Liver (tissue), 9 donors: ENCODE data around the gene MAVS. TPM values are rescaled to one million over a fixed set of nuclear protein-coding genes. Genes with fewer than 3 reads are reported as not detected.

ENCODE experiments used
- DNase-seq: peaks from one replicate; pipeline ENCODE4 v3.0.0-alpha.2; 2017; ENCODE audit warnings: low spot score
- H3K27ac ChIP-seq, 2 donors: one replicate each; pipeline ENCODE4 v1.7.0; 2013; ENCODE audit warnings: inconsistent platforms in 2 of 2, low read length in 2 of 2, control low read depth in 1 of 2, low read depth in 1 of 2, mild to moderate bottlenecking in 1 of 2
- H3K27me3 ChIP-seq, 4 donors: one replicate each; pipeline versions ENCODE4 v1.6.1 to v1.7.0; 2013; ENCODE audit warnings: low read length in 3 of 4, inconsistent platforms in 1 of 4, mild to moderate bottlenecking in 1 of 4, moderate library complexity in 1 of 4; ENCODE audit not compliant: control insufficient read depth in 4 of 4, insufficient read depth in 4 of 4
- H3K36me3 ChIP-seq, 4 donors: one replicate each; pipeline versions ENCODE4 v1.6.1 to v1.7.0; 2013; ENCODE audit warnings: low read length in 3 of 4, mild to moderate bottlenecking in 3 of 4, low read depth in 1 of 4, moderate library complexity in 1 of 4; ENCODE audit not compliant: control insufficient read depth in 4 of 4, insufficient read depth in 3 of 4
- H3K4me1 ChIP-seq, 4 donors: one replicate each; pipeline versions ENCODE4 v1.6.1 to v1.7.0; 2013; ENCODE audit warnings: low read length in 3 of 4, mild to moderate bottlenecking in 3 of 4, moderate library complexity in 1 of 4; ENCODE audit not compliant: control insufficient read depth in 4 of 4, insufficient read depth in 4 of 4
- H3K4me3 ChIP-seq, 3 donors: one replicate each; pipeline versions ENCODE4 v1.6.1 to v1.7.0; 2013; ENCODE audit warnings: low read length in 3 of 3, control low read depth in 1 of 3, low read depth in 1 of 3, mild to moderate bottlenecking in 1 of 3
- H3K9ac ChIP-seq, 2 donors: one replicate each; pipeline ENCODE4 v1.7.0; 2013; ENCODE audit warnings: low read length in 2 of 2, mild to moderate bottlenecking in 2 of 2, moderate library complexity in 2 of 2, control low read depth in 1 of 2, low read depth in 1 of 2
- H3K9me3 ChIP-seq, 4 donors: one replicate each; pipeline versions ENCODE4 v1.6.1 to v1.7.0; 2013; ENCODE audit warnings: low read length in 3 of 4; ENCODE audit not compliant: control insufficient read depth in 4 of 4
- EGR1 ChIP-seq, 2 donors: IDR thresholded peaks; 2 replicates each; pipeline ENCODE4 v1.6.1; 2016 to 2018; ENCODE audit warnings: antibody characterized with exemption in 2 of 2, low read depth in 2 of 2
- FOXA1 ChIP-seq: IDR thresholded peaks from 2 replicates; pipeline ENCODE4 v1.6.1; 2016; ENCODE audit warnings: antibody characterized with exemption
- FOXA2 ChIP-seq: IDR thresholded peaks from 2 replicates; pipeline ENCODE4 v1.6.1; 2016; ENCODE audit warnings: antibody characterized with exemption
- GABPA ChIP-seq, 2 donors: IDR thresholded peaks in 1 of 2; conservative IDR thresholded peaks in 1 of 2; 2 replicates each; pipeline ENCODE4 v1.6.1; 2016; ENCODE audit warnings: antibody characterized with exemption in 2 of 2, mild to moderate bottlenecking in 1 of 2, moderate library complexity in 1 of 2
- HNF4A ChIP-seq, 2 donors: conservative IDR thresholded peaks; 2 replicates each; pipeline ENCODE4 v1.6.1; 2016; ENCODE audit warnings: antibody characterized with exemption in 2 of 2, mild to moderate bottlenecking in 2 of 2
- JUND ChIP-seq, 2 donors: IDR thresholded peaks; 2 replicates each; pipeline ENCODE4 v1.6.1; 2016; ENCODE audit warnings: antibody characterized with exemption in 2 of 2
- NR2F2 ChIP-seq: IDR thresholded peaks from 2 replicates; pipeline ENCODE4 v1.6.1; 2016; ENCODE audit warnings: antibody characterized with exemption
- RAD21 ChIP-seq, 2 donors: IDR thresholded peaks; 2 replicates each; pipeline ENCODE4 v1.6.1; 2016; ENCODE audit warnings: antibody characterized with exemption in 2 of 2, mild to moderate bottlenecking in 2 of 2
- SP1 ChIP-seq: IDR thresholded peaks from 2 replicates; pipeline ENCODE4 v1.6.1; 2018; ENCODE audit warnings: antibody characterized with exemption, mild to moderate bottlenecking
- TAF1 ChIP-seq: conservative IDR thresholded peaks from 2 replicates; pipeline ENCODE4 v1.6.1; 2016; ENCODE audit warnings: antibody characterized with exemption, mild to moderate bottlenecking
- YY1 ChIP-seq: IDR thresholded peaks from 2 replicates; pipeline ENCODE4 v1.6.1; 2016; ENCODE audit warnings: antibody characterized with exemption, mild to moderate bottlenecking
- WGBS: extraction: QIAGEN DNeasy Blood & Tissue Kit; methylation state at CpG from one replicate; pipeline ENCODE4 v1.1.7; 2013; 5-methylcytosine and 5-hydroxymethylcytosine counted together
- polyA plus RNA-seq, 2 donors: library from polyadenylated mRNA; stranded (reverse) in 1 of 2; unstranded in 1 of 2; fragments of 200-250 nt in 1 of 2; fragments of >200 nt in 1 of 2; fragmentation: Nextera tagmentation in 1 of 2; extraction: Ambion mirVana in 1 of 2; gene quantifications; one replicate each; pipeline versions ENCODE4 v1.2.1 to v1.2.3, GENCODE V29; 2013 to 2015
- total RNA-seq, 2 donors: library from RNA; depleted of rRNA; stranded (reverse); fragments of >200 nt; gene quantifications; one replicate each; pipeline ENCODE4 v1.2.3, GENCODE V29; 2014
- TF ChIP-seq, protein P1 (sequence below): IDR thresholded peaks from 2 replicates; pipeline ENCODE4 v1.6.1; 2016; ENCODE audit warnings: antibody characterized with exemption
- TF ChIP-seq, protein P2 (sequence below): IDR thresholded peaks from 2 replicates; pipeline ENCODE4 v1.6.1; 2016; ENCODE audit warnings: antibody characterized with exemption
- TF ChIP-seq, protein P3 (sequence below): IDR thresholded peaks from 2 replicates; pipeline ENCODE4 v1.6.1; 2016; ENCODE audit warnings: antibody characterized with exemption, mild to moderate bottlenecking
- TF ChIP-seq, protein P4 (sequence below): fragments of 150-350 bp; IDR thresholded peaks from 2 replicates; pipeline ENCODE4 v1.5.1; 2017; ENCODE audit warnings: improper control_type of control experiment, low read depth, low read length; ENCODE audit not compliant: missing input control
- TF ChIP-seq, protein P5 (sequence below): IDR thresholded peaks from 2 replicates; pipeline ENCODE4 v1.6.1; 2016; ENCODE audit warnings: antibody characterized with exemption
- donor health status: healthy.
- donor health status: healthy.
- donor health status: healthy.
- donor health status: healthy.
- donor health status: healthy.

Gene MAVS
- total and polyA plus RNA-seq, 4 donors: 4.7 to 20.9 (median 11.9) TPM

DNA sequence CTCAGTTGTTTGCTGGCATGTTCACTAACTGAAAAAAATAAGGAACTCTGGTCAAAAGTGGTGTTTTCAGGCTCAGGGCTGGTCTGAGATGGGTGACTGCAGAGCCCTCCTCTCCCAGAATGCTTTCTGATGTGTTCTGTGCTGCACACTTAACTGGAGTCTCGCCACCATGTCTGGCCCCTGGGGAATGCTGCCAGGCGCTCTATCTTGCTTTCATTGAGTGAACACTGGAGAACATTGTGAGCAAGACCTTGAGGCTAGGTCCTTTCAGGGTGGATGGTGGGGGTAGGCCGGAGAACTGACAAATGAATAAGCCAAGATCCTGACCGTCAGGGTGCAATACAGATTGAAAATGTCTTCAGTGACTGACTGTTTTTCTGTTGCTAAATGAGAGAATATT lies 62.0 kb downstream of the MAVS start:
- no peaks in the 10 kb centered on the region for H3K27me3 ChIP-seq
- no peaks in the 10 kb centered on the region for H3K9me3 ChIP-seq
- TF ChIP-seq, protein P1, sequence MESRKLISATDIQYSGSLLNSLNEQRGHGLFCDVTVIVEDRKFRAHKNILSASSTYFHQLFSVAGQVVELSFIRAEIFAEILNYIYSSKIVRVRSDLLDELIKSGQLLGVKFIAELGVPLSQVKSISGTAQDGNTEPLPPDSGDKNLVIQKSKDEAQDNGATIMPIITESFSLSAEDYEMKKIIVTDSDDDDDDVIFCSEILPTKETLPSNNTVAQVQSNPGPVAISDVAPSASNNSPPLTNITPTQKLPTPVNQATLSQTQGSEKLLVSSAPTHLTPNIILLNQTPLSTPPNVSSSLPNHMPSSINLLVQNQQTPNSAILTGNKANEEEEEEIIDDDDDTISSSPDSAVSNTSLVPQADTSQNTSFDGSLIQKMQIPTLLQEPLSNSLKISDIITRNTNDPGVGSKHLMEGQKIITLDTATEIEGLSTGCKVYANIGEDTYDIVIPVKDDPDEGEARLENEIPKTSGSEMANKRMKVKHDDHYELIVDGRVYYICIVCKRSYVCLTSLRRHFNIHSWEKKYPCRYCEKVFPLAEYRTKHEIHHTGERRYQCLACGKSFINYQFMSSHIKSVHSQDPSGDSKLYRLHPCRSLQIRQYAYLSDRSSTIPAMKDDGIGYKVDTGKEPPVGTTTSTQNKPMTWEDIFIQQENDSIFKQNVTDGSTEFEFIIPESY: no peak
- no peak for TF ChIP-seq FOXA1
- TF ChIP-seq, protein P2, sequence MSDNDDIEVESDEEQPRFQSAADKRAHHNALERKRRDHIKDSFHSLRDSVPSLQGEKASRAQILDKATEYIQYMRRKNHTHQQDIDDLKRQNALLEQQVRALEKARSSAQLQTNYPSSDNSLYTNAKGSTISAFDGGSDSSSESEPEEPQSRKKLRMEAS: no peak
- TF ChIP-seq, protein P3, sequence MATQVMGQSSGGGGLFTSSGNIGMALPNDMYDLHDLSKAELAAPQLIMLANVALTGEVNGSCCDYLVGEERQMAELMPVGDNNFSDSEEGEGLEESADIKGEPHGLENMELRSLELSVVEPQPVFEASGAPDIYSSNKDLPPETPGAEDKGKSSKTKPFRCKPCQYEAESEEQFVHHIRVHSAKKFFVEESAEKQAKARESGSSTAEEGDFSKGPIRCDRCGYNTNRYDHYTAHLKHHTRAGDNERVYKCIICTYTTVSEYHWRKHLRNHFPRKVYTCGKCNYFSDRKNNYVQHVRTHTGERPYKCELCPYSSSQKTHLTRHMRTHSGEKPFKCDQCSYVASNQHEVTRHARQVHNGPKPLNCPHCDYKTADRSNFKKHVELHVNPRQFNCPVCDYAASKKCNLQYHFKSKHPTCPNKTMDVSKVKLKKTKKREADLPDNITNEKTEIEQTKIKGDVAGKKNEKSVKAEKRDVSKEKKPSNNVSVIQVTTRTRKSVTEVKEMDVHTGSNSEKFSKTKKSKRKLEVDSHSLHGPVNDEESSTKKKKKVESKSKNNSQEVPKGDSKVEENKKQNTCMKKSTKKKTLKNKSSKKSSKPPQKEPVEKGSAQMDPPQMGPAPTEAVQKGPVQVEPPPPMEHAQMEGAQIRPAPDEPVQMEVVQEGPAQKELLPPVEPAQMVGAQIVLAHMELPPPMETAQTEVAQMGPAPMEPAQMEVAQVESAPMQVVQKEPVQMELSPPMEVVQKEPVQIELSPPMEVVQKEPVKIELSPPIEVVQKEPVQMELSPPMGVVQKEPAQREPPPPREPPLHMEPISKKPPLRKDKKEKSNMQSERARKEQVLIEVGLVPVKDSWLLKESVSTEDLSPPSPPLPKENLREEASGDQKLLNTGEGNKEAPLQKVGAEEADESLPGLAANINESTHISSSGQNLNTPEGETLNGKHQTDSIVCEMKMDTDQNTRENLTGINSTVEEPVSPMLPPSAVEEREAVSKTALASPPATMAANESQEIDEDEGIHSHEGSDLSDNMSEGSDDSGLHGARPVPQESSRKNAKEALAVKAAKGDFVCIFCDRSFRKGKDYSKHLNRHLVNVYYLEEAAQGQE: no peak
- TF ChIP-seq GABPA (IDR thresholded peaks at IDR 0.05 in 1 of 2, conservative IDR thresholded peaks at IDR 0.05 in 1 of 2): no peak
- TF ChIP-seq RAD21 (IDR thresholded peaks at IDR 0.05): no peak
- TF ChIP-seq SP1: no peak
- TF ChIP-seq HNF4A (conservative IDR thresholded peaks at IDR 0.05): no peak
- TF ChIP-seq, protein P4, sequence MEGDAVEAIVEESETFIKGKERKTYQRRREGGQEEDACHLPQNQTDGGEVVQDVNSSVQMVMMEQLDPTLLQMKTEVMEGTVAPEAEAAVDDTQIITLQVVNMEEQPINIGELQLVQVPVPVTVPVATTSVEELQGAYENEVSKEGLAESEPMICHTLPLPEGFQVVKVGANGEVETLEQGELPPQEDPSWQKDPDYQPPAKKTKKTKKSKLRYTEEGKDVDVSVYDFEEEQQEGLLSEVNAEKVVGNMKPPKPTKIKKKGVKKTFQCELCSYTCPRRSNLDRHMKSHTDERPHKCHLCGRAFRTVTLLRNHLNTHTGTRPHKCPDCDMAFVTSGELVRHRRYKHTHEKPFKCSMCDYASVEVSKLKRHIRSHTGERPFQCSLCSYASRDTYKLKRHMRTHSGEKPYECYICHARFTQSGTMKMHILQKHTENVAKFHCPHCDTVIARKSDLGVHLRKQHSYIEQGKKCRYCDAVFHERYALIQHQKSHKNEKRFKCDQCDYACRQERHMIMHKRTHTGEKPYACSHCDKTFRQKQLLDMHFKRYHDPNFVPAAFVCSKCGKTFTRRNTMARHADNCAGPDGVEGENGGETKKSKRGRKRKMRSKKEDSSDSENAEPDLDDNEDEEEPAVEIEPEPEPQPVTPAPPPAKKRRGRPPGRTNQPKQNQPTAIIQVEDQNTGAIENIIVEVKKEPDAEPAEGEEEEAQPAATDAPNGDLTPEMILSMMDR: no peak
- no peak for TF ChIP-seq TAF1
- TF ChIP-seq YY1: no peak
- no peak for TF ChIP-seq FOXA2
- TF ChIP-seq NR2F2: no peak
- TF ChIP-seq, protein P5, sequence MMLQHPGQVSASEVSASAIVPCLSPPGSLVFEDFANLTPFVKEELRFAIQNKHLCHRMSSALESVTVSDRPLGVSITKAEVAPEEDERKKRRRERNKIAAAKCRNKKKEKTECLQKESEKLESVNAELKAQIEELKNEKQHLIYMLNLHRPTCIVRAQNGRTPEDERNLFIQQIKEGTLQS: no peak
- TF ChIP-seq EGR1 (IDR thresholded peaks at IDR 0.05; ENCODE audit: low read depth in 2 of 2): no peak
- no peak for TF ChIP-seq JUND (IDR thresholded peaks at IDR 0.05)
- H3K4me1 ChIP-seq: peaks cover 0 to 11% (median 8%) of the 10 kb centered on the region in 4 donors
- H3K4me3 ChIP-seq: no peak overlapping the region
- WGBS: 94% methylated on average over 4 of the region's 4 CpGs
- H3K36me3 ChIP-seq: peaks cover 13 to 39% (median 32%) of the 10 kb centered on the region in 4 donors
- DNase-seq: no peak
- no peak overlapping the region for H3K9ac ChIP-seq
- H3K27ac ChIP-seq: no peak overlapping the region

DNA sequence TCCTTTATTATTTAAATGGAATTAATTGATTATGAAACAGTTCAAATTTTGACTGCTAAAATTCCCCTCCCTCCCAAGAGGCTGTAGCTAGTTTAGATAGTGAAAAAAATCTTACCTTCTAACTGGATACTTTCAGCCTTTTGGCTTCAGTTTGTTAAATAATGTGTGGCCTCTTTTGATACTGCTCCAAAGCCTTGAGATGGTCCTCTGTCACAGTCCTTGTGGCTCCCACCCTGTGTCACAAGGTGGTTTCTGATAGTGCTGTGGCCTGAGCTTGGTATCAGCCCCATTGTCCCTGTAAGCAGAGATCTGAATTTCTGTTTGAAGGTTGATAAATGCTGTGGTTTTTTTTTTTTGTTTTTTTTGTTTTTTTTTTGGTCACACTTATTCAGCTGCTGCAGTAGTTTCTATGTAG lies 63.3 kb downstream of the MAVS start:
- Histone ChIP-seq H3K9me3 (no peaks in the 10 kb centered on the region), H3K36me3 (peaks cover 15 to 48% (median 40%) of the 10 kb centered on the region in 4 donors), H3K27ac (no peak overlapping the region)

More for the DNA sequence above, 63.3 kb downstream of the MAVS start:
- Histone ChIP-seq H3K4me1 (peaks cover 0 to 2% (median 2%) of the 10 kb centered on the region in 4 donors), H3K9ac (no peak overlapping the region), H3K27me3 (no peaks in the 10 kb centered on the region), H3K4me3 (no peak overlapping the region)
- DNase-seq: no peak
- TF ChIP-seq, protein P1: no peak
- TF ChIP-seq TAF1: no peak
- no peak for TF ChIP-seq NR2F2
- TF ChIP-seq JUND (IDR thresholded peaks at IDR 0.05): no peak
